IPS-20b (cell line): Measurements from ENCODE around the gene CDIPT.

Experiments used
- H3K27ac ChIP-seq: one replicate; pipeline ENCODE4 v1.5.1; 2013; ENCODE audit warnings: low read length
- H3K27me3 ChIP-seq: 2 replicates; pipeline ENCODE4 v1.6.1; 2013; ENCODE audit warnings: mild to moderate bottlenecking, low read length, inconsistent platforms; ENCODE audit not compliant: insufficient read depth
- H3K36me3 ChIP-seq: 2 replicates; pipeline ENCODE4 v1.6.1; 2013; ENCODE audit warnings: low read depth, mild to moderate bottlenecking, inconsistent platforms, low read length, moderate library complexity; ENCODE audit not compliant: insufficient read depth
- H3K4me1 ChIP-seq: 2 replicates; pipeline ENCODE4 v1.6.1; 2013; ENCODE audit warnings: mild to moderate bottlenecking, control low read depth, inconsistent platforms, low read length, moderate library complexity; ENCODE audit not compliant: insufficient read depth
- H3K4me3 ChIP-seq: 2 replicates; pipeline ENCODE4 v1.5.1; 2013; ENCODE audit warnings: mild to moderate bottlenecking, low read length, inconsistent platforms
- H3K9ac ChIP-seq: 2 replicates; pipeline ENCODE4 v1.6.1; 2013; ENCODE audit warnings: low read depth, mild to moderate bottlenecking, inconsistent platforms, low read length, moderate library complexity
- H3K9me3 ChIP-seq: 2 replicates; pipeline ENCODE4 v1.6.1; 2013; ENCODE audit warnings: mild to moderate bottlenecking, low read depth, low read length, inconsistent platforms; ENCODE audit not compliant: insufficient read depth

Gene CDIPT

GRCh38 chr16:29820730-29821642, 42.0 kb downstream of the CDIPT start:
- Histone ChIP-seq H3K9ac (no peak overlapping the region; the same call in 1 of the 2 replicates), H3K27me3 (no peaks in the 10 kb centered on the region), H3K4me1 (peaks cover 13% of the 10 kb centered on the region; the same call in 1 of the 2 replicates), H3K9me3 (no peaks in the 10 kb centered on the region), H3K36me3 (peaks cover 33% of the 10 kb centered on the region), H3K27ac (no peak overlapping the region), H3K4me3 (no peak overlapping the region; the same call in 1 of the 2 replicates)

- Histone ChIP-seq H3K27ac (no peak within 1 kb of the TSS), H3K36me3 (peaks cover 33% of the 10 kb centered on the region), H3K9ac (no peak within 1 kb of the TSS; the same call in 1 of the 2 replicates), H3K27me3 (no peaks in the 10 kb centered on the region), H3K4me3 (no peak within 1 kb of the TSS; the same call in 1 of the 2 replicates), H3K4me1 (peaks cover 6% of the 10 kb centered on the region; the same call in 1 of the 2 replicates), H3K9me3 (no peaks in the 10 kb centered on the region)
Measured at GRCh38 chr16:29820271-29820701, 42.7 kb downstream of the CDIPT start, which contains the start of gene MVP. TSS of gene MVP (plus strand) at chr16:29820462. CDS start at chr16:29830550, 10,088 bp downstream.

GRCh38 chr16:29819506-29819905, 43.5 kb downstream of the CDIPT start:
- no peak overlapping the region for H3K9ac ChIP-seq
- H3K36me3 ChIP-seq, result peaks cover 33% of the 10 kb centered on the region
- no peak overlapping the region for H3K27ac ChIP-seq
- H3K4me1 ChIP-seq, result peaks cover 3% of the 10 kb centered on the region; the same call in 1 of the 2 replicates
- H3K27me3 ChIP-seq, result no peaks in the 10 kb centered on the region
- H3K4me3 ChIP-seq, result no peak overlapping the region
- no peaks in the 10 kb centered on the region for H3K9me3 ChIP-seq

GRCh38 chr16:29818082-29818481, 44.9 kb downstream of the CDIPT start:
- Histone ChIP-seq H3K27me3 (no peaks in the 10 kb centered on the region), H3K27ac (no peak overlapping the region), H3K4me3 (peak overlapping the region; percentile 16; the same call in 1 of the 2 replicates), H3K9ac (no peak overlapping the region), H3K9me3 (no peaks in the 10 kb centered on the region), H3K36me3 (peaks cover 33% of the 10 kb centered on the region), H3K4me1 (peaks cover 10% of the 10 kb centered on the region; the same call in 1 of the 2 replicates)

GRCh38 chr16:29816694-29817441, 46.2 kb downstream of the CDIPT start:
- Histone ChIP-seq H3K9me3 (no peaks in the 10 kb centered on the region), H3K4me1 (peaks cover 10% of the 10 kb centered on the region; the same call in 1 of the 2 replicates), H3K9ac (peak overlapping the region; percentile 95), H3K27me3 (no peaks in the 10 kb centered on the region), H3K4me3 (peak overlapping the region; percentile 98), H3K36me3 (peaks cover 33% of the 10 kb centered on the region), H3K27ac (peak overlapping the region; percentile 83)

- Histone ChIP-seq H3K9me3 (no peaks in the 10 kb centered on the region), H3K4me1 (peaks cover 10% of the 10 kb centered on the region; the same call in 1 of the 2 replicates), H3K36me3 (peaks cover 33% of the 10 kb centered on the region), H3K27ac (peak within 1 kb of the TSS; percentile 83), H3K9ac (peak within 1 kb of the TSS; percentile 95), H3K27me3 (no peaks in the 10 kb centered on the region), H3K4me3 (peak within 1 kb of the TSS; percentile 98)
Measured at GRCh38 chr16:29815793-29816693, 47.0 kb downstream of the CDIPT start, which contains the start of gene PAGR1. TSS of gene PAGR1 (plus strand) at chr16:29816152. CDS start at chr16:29816526, 374 bp downstream.

- H3K9ac ChIP-seq, result peak overlapping the region; percentile 95; the same call in 1 of the 2 replicates
- H3K4me3 ChIP-seq, result peak overlapping the region; percentile 98
- no peaks in the 10 kb centered on the region for H3K27me3 ChIP-seq
- no peak overlapping the region for H3K27ac ChIP-seq
- no peaks in the 10 kb centered on the region for H3K9me3 ChIP-seq
- H3K4me1 ChIP-seq, result peaks cover 10% of the 10 kb centered on the region; the same call in 1 of the 2 replicates
- peaks cover 28% of the 10 kb centered on the region for H3K36me3 ChIP-seq
Measured at GRCh38 chr16:29815032-29815721, 47.8 kb downstream of the CDIPT start.

GRCh38 chr16:29814592-29814991, 48.4 kb downstream of the CDIPT start:
- Histone ChIP-seq H3K27me3 (no peaks in the 10 kb centered on the region), H3K27ac (peak overlapping the region; percentile 32), H3K36me3 (peaks cover 28% of the 10 kb centered on the region), H3K4me1 (peaks cover 11% of the 10 kb centered on the region; the same call in 1 of the 2 replicates), H3K9me3 (no peaks in the 10 kb centered on the region), H3K4me3 (peak overlapping the region; percentile 98; the same call in 1 of the 2 replicates), H3K9ac (peak overlapping the region; percentile 95; the same call in 1 of the 2 replicates)

GRCh38 chr16:29813644-29814562, 49.1 kb downstream of the CDIPT start:
- Histone ChIP-seq H3K9ac (peak overlapping the region; percentile 95; the same call in 1 of the 2 replicates), H3K27ac (peak overlapping the region; percentile 32), H3K4me3 (peak overlapping the region; percentile 98; the same call in 1 of the 2 replicates), H3K9me3 (no peaks in the 10 kb centered on the region), H3K4me1 (peaks cover 13% of the 10 kb centered on the region), H3K27me3 (no peaks in the 10 kb centered on the region), H3K36me3 (peaks cover 27% of the 10 kb centered on the region)
